ENCODE measurements around the gene ATF4. TPM values are rescaled to one million over a fixed set of nuclear protein-coding genes. Genes with fewer than 3 reads are reported as not detected.

ATF4 gene
- total and polyA plus RNA-seq, 7 experiments from 2014 or later, result 68.9 to 293 (median 243) TPM

GRCh38 chr22:39511226-39511625, 9.1 kb upstream of the ATF4 start:
- Histone ChIP-seq H3K27me3 (ENCODE audit: control insufficient read depth in 2 of 2, insufficient read depth in 2 of 2, low read length in 2 of 2) (no peaks in the 10 kb centered on the region), H3K36me3 (ENCODE audit: control insufficient read depth in 2 of 3, insufficient read depth in 3 of 3, low read length in 3 of 3) (peaks cover 16 to 98% (median 26%) of the 10 kb centered on the region in 3 experiments), H3K4me3 (ENCODE audit: low read length) (no peak overlapping the region), H3K27ac (ENCODE audit: low read depth, low read length) (no peak overlapping the region), H3K9me3 (ENCODE audit: control insufficient read depth in 2 of 3, low read length in 3 of 3) (no peaks in the 10 kb centered on the region), H3K4me1 (ENCODE audit: control insufficient read depth in 2 of 2, insufficient read depth in 2 of 2, low read length in 2 of 2) (peaks cover 0 to 5% of the 10 kb centered on the region in 2 donors)
- no peaks in the 10 kb centered on the region for H3K9me3 Mint-ChIP-seq
- DNase-seq, result peak in 1 of 9 donors; percentile 4
- POLR2A ChIA-PET, result interaction anchor here (2.0 to 2.8 kb wide), 2 partner anchors 9 to 11 kb away, joined by 11 read pairs; no protein-coding TSS in a partner anchor
- no peak overlapping the region for H3K4me3 Mint-ChIP-seq
- no peak for ATAC-seq
- CTCF ChIA-PET, result interaction anchor here (1.0 to 1.1 kb wide), 3 partner anchors 9 to 21 kb away, joined by 3 read pairs; partner anchors contain the start of genes ATF4 and MIEF1
- H3K27me3 Mint-ChIP-seq, result no peaks in the 10 kb centered on the region
- H3K4me1 Mint-ChIP-seq, result peaks cover 23 to 38% (median 33%) of the 10 kb centered on the region in 7 donors
- H3K27ac Mint-ChIP-seq, result peak overlapping the region in 2 of 9 donors; percentile 4 to 55
- H3K36me3 Mint-ChIP-seq, result peaks cover 25 to 54% (median 34%) of the 10 kb centered on the region in 5 donors
- intact Hi-C loops (cut with micrococcal nuclease), result no loop called here

DNA sequence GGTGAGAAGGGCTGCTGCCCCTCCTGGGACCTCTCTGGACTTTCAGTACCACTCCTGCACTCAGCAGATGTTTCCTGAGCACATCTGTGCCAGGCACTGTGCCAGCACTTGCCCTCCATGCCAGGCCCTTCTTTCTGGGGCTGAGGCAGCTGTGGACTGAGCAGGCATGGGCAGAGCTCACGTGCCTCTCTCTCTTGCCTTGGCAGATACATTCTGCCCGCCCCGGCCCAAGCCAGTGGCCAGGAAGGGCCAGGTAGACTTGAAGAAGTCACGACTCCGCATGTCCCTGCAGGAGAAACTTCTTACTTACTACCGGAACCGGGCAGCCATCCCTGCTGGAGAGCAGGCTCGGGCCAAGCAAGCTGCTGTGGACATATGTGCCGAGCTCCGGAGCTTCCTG, 8.3 kb upstream of the ATF4 start:
- H3K36me3 Mint-ChIP-seq, result peaks cover 23 to 46% (median 27%) of the 10 kb centered on the region in 5 donors

GRCh38 chr22:39513791-39514190, 6.6 kb upstream of the ATF4 start:
- Mint-ChIP-seq H3K4me3 (peak overlapping the region in 1 of 10 donors; percentile 32), H3K27me3 (no peaks in the 10 kb centered on the region), H3K36me3 (peaks cover 17 to 38% (median 21%) of the 10 kb centered on the region in 5 donors), H3K27ac (no peak overlapping the region), H3K9me3 (no peaks in the 10 kb centered on the region), H3K4me1 (peaks cover 15 to 37% (median 20%) of the 10 kb centered on the region in 7 donors)
- intact Hi-C loops (cut with micrococcal nuclease), result loop anchor here in 1 of 2 donors (1.0 kb wide), 2 partner anchors 20 to 170 kb away; no protein-coding TSS in a partner anchor
- no peak overlapping the region for H3K27ac ChIP-seq (ENCODE audit: low read depth, low read length)
- ATAC-seq (no peak), DNase-seq (peak in 1 of 9 donors; percentile 3)
- no peaks in the 10 kb centered on the region for H3K9me3 ChIP-seq (ENCODE audit: control insufficient read depth in 2 of 3, low read length in 3 of 3)
- no peaks in the 10 kb centered on the region for H3K27me3 ChIP-seq (ENCODE audit: control insufficient read depth in 2 of 2, insufficient read depth in 2 of 2, low read length in 2 of 2)
- H3K36me3 ChIP-seq (ENCODE audit: control insufficient read depth in 2 of 3, insufficient read depth in 3 of 3, low read length in 3 of 3), result peaks cover 11 to 72% (median 15%) of the 10 kb centered on the region in 3 experiments
- CTCF ChIA-PET, result interaction anchor here (0.7 to 5.5 kb wide), 7 partner anchors 9 to 111 kb away, joined by 4 to 50 read pairs (median 7); partner anchors contain the start of gene MIEF1
- H3K4me1 ChIP-seq (ENCODE audit: control insufficient read depth in 2 of 2, insufficient read depth in 2 of 2, low read length in 2 of 2), result peaks cover 0 to 2% of the 10 kb centered on the region in 2 donors
- H3K4me3 ChIP-seq (ENCODE audit: low read length), result no peak overlapping the region
- POLR2A ChIA-PET, result interaction anchor here (0.6 to 2.6 kb wide), 5 partner anchors 12 to 194 kb away, joined by 3 to 10 read pairs (median 4); partner anchors contain the start of genes MIEF1 and TAB1

More for the DNA sequence above, 8.3 kb upstream of the ATF4 start:
- intact Hi-C loops (cut with micrococcal nuclease), result no loop called here
- H3K4me1 Mint-ChIP-seq, result peaks cover 17 to 32% (median 25%) of the 10 kb centered on the region in 7 donors
- CTCF ChIA-PET, result interaction anchor here (1.1 kb wide), 1 partner anchor 8 kb away, joined by 3 read pairs; the partner anchor contains the start of gene ATF4
- DNase-seq (no peak), ATAC-seq (no peak)
- Histone ChIP-seq H3K4me3 (ENCODE audit: low read length) (no peak overlapping the region), H3K4me1 (ENCODE audit: control insufficient read depth in 2 of 2, insufficient read depth in 2 of 2, low read length in 2 of 2) (peaks cover 0 to 5% of the 10 kb centered on the region in 2 donors), H3K36me3 (ENCODE audit: control insufficient read depth in 2 of 3, insufficient read depth in 3 of 3, low read length in 3 of 3) (peaks cover 11 to 90% (median 25%) of the 10 kb centered on the region in 3 experiments), H3K27ac (ENCODE audit: low read depth, low read length) (no peak overlapping the region), H3K9me3 (ENCODE audit: control insufficient read depth in 2 of 3, low read length in 3 of 3) (no peaks in the 10 kb centered on the region), H3K27me3 (ENCODE audit: control insufficient read depth in 2 of 2, insufficient read depth in 2 of 2, low read length in 2 of 2) (no peaks in the 10 kb centered on the region)
- H3K27ac Mint-ChIP-seq, result no peak overlapping the region
- POLR2A ChIA-PET, result no interaction called here
- no peaks in the 10 kb centered on the region for H3K27me3 Mint-ChIP-seq
- no peak overlapping the region for H3K4me3 Mint-ChIP-seq
- H3K9me3 Mint-ChIP-seq, result no peaks in the 10 kb centered on the region

- Histone ChIP-seq H3K4me3 (ENCODE audit: low read length) (no peak overlapping the region), H3K27ac (ENCODE audit: low read depth, low read length) (no peak overlapping the region), H3K4me1 (ENCODE audit: control insufficient read depth in 2 of 2, insufficient read depth in 2 of 2, low read length in 2 of 2) (peaks cover 0 to 9% of the 10 kb centered on the region in 2 donors), H3K9me3 (ENCODE audit: control insufficient read depth in 2 of 3, low read length in 3 of 3) (no peaks in the 10 kb centered on the region), H3K27me3 (ENCODE audit: control insufficient read depth in 2 of 2, insufficient read depth in 2 of 2, low read length in 2 of 2) (no peaks in the 10 kb centered on the region), H3K36me3 (ENCODE audit: control insufficient read depth in 2 of 3, insufficient read depth in 3 of 3, low read length in 3 of 3) (peaks cover 11 to 66% (median 15%) of the 10 kb centered on the region in 3 experiments)
- H3K9me3 Mint-ChIP-seq, result no peaks in the 10 kb centered on the region
- H3K27me3 Mint-ChIP-seq, result no peaks in the 10 kb centered on the region
- POLR2A ChIA-PET, result interaction anchor here (0.7 to 2.6 kb wide), 8 partner anchors 11 to 194 kb away, joined by 3 to 10 read pairs (median 4); partner anchors contain the start of genes MIEF1, RPS19BP1 and TAB1
- ATAC-seq, result peak; percentile 72
- H3K4me3 Mint-ChIP-seq, result no peak overlapping the region
- peaks cover 13 to 34% (median 17%) of the 10 kb centered on the region in 5 donors for H3K36me3 Mint-ChIP-seq
- peaks cover 11 to 43% (median 22%) of the 10 kb centered on the region in 7 donors for H3K4me1 Mint-ChIP-seq
- peak overlapping the region in 5 of 9 donors; percentile 12 to 59 (median 23) for H3K27ac Mint-ChIP-seq
- CTCF ChIA-PET, result interaction anchor here (0.7 to 5.5 kb wide), 10 partner anchors 8 to 172 kb away, joined by 3 to 50 read pairs (median 6); partner anchors contain the start of genes MIEF1 and TAB1
- peak in 6 of 9 donors; percentile 18 to 55 (median 52) for DNase-seq
- intact Hi-C loops (cut with micrococcal nuclease), result loop anchor here in 1 of 2 donors (1.0 kb wide), 2 partner anchors 21 to 171 kb away; no protein-coding TSS in a partner anchor
Observed at GRCh38 chr22:39514373-39514973, 5.9 kb upstream of the ATF4 start.

DNA sequence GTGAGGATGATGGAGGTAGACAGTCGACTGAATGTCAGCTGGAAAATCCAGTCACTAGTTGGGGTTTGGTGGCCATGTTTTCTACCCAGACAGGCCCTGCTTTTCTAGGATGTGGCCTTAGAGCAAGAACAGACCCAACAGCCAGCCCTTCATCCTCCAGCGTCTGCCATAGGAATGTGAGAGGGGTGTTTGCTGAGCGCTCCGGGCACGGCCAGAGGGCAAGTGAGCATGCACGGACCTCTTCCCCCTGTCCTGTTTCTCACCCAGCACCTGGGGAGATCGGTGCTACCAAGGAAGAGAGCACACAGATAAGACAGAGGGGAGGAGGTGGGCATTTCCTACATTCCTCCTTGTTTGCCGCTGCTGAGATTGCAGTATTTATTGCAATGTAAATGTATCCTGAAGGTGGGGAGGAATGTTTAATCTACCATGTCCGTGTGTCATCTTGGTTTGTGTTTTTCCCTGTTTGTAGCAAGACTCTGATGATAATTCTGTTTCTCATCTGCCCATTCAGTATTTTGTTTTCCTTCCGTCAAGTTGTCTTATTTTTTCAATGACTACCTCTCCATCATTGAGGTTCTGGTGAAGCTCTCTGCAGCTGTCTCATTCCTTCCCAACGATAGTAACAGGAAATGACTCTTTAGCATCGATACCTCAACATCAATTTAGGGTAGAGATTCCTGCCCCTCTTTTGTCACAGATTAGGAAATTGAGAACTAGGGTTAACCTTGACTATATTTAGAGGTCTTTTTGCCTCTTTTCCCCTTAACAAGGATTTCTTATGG, 4.9 kb upstream of the ATF4 start:
- Mint-ChIP-seq H3K36me3 (peaks cover 10 to 34% (median 18%) of the 10 kb centered on the region in 5 donors), H3K9me3 (peaks cover 0 to 6% (median 0%) of the 10 kb centered on the region in 11 donors), H3K4me3 (no peak overlapping the region), H3K4me1 (peaks cover 7 to 41% (median 20%) of the 10 kb centered on the region in 7 donors), H3K27ac (peak overlapping the region in 3 of 9 donors; percentile 21 to 64 (median 63)), H3K27me3 (peaks cover 0 to 4% (median 0%) of the 10 kb centered on the region in 5 donors)
- H3K4me1 ChIP-seq (ENCODE audit: control insufficient read depth in 2 of 2, insufficient read depth in 2 of 2, low read length in 2 of 2), result peaks cover 0 to 9% of the 10 kb centered on the region in 2 donors
- intact Hi-C loops (cut with micrococcal nuclease), result no loop called here
- ChIA-PET CTCF (interaction anchor here (0.6 to 5.5 kb wide), 15 partner anchors 7 to 401 kb away, joined by 3 to 50 read pairs (median 5); partner anchors contain the start of genes MIEF1 and TAB1), POLR2A (interaction anchor here (0.6 to 2.6 kb wide), 10 partner anchors 9 to 1401 kb away, joined by 3 to 10 read pairs (median 4); partner anchors contain the start of genes MIEF1, RPL3 and RPS19BP1)
- ATAC-seq (no peak), DNase-seq (peak in 1 of 9 donors; percentile 5)
- H3K27me3 ChIP-seq (ENCODE audit: control insufficient read depth in 2 of 2, insufficient read depth in 2 of 2, low read length in 2 of 2), result no peaks in the 10 kb centered on the region
- H3K4me3 ChIP-seq (ENCODE audit: low read length), result no peak overlapping the region
- H3K36me3 ChIP-seq (ENCODE audit: control insufficient read depth in 2 of 3, insufficient read depth in 3 of 3, low read length in 3 of 3), result peaks cover 11 to 62% (median 15%) of the 10 kb centered on the region in 3 experiments
- H3K27ac ChIP-seq (ENCODE audit: low read depth, low read length), result no peak overlapping the region
- no peaks in the 10 kb centered on the region for H3K9me3 ChIP-seq (ENCODE audit: control insufficient read depth in 2 of 3, low read length in 3 of 3)
